ENCODE data around the gene CBLIF. TPM values are rescaled to one million over a fixed set of nuclear protein-coding genes. Genes with fewer than 3 reads are reported as not detected.
"Not testable (repeated sequence)": the region's sequence is repeated elsewhere in the genome, so short reads cannot be mapped to it uniquely, and the experiment has no call there.

Gene CBLIF
- total RNA-seq, 4 donors from 2014 or later, result not detected

- no peak overlapping the region for H3K4me3 ChIP-seq (ENCODE audit: low read depth, poor library complexity, severe bottlenecking)
- DNase-seq (ENCODE audit: low spot score in 2 of 2), result no peak
- 65 to 77% methylated on average over 4 of the region's 4 CpGs for WGBS, 2 donors
- intact Hi-C loops (cut with DNase I; ENCODE audit: low total_unique reads), result no loop called here
- no peak for TF ChIP-seq POLR2A (IDR thresholded peaks at IDR 0.05)
- no peak for TF ChIP-seq CTCF (IDR thresholded peaks at IDR 0.05)
Observed at GRCh38 chr11:59818572-59818971, 26.7 kb downstream of the CBLIF start.

- DNase-seq (ENCODE audit: low spot score in 2 of 2); intact Hi-C loops (cut with DNase I; ENCODE audit: low total_unique reads); H3K4me3 ChIP-seq (ENCODE audit: low read depth, poor library complexity, severe bottlenecking): not testable (repeated sequence)
- WGBS, 2 donors, result 67 to 75% methylated on average over 1 of the region's 1 CpG
Observed at GRCh38 chr11:59816434-59816833, 28.9 kb downstream of the CBLIF start.

GRCh38 chr11:59815754-59816153 lies 29.5 kb downstream of the CBLIF start:
- no peak overlapping the region for H3K4me3 ChIP-seq (ENCODE audit: low read depth, poor library complexity, severe bottlenecking)
- DNase-seq (ENCODE audit: low spot score in 2 of 2), result no peak
- intact Hi-C loops (cut with DNase I; ENCODE audit: low total_unique reads), result no loop called here
- no peak for TF ChIP-seq POLR2A (IDR thresholded peaks at IDR 0.05)
- 79 to 86% methylated on average over 1 of the region's 1 CpG for WGBS, 2 donors

GRCh38 chr11:59814021-59814420 lies 31.3 kb downstream of the CBLIF start:
- WGBS, 2 donors, result 62 to 64% methylated on average over 1 of the region's 1 CpG
- no peak for DNase-seq (ENCODE audit: low spot score in 2 of 2)
- TF ChIP-seq CTCF (IDR thresholded peaks at IDR 0.05) (no peak), POLR2A (IDR thresholded peaks at IDR 0.05) (no peak)
- no peak overlapping the region for H3K4me3 ChIP-seq (ENCODE audit: low read depth, poor library complexity, severe bottlenecking)
- intact Hi-C loops (cut with DNase I; ENCODE audit: low total_unique reads), result loop anchor here (5.0 kb wide), 1 partner anchor 1127 kb away; no protein-coding TSS in a partner anchor

GRCh38 chr11:59813364-59813763 lies 31.9 kb downstream of the CBLIF start:
- TF ChIP-seq POLR2A (IDR thresholded peaks at IDR 0.05) (no peak), CTCF (IDR thresholded peaks at IDR 0.05) (no peak)
- intact Hi-C loops (cut with DNase I; ENCODE audit: low total_unique reads), result loop anchor here (5.0 kb wide), 1 partner anchor 1126 kb away; no protein-coding TSS in a partner anchor
- no peak for DNase-seq (ENCODE audit: low spot score in 2 of 2)
- 92 to 95% methylated on average over 1 of the region's 1 CpG for WGBS, 2 donors
- H3K4me3 ChIP-seq (ENCODE audit: low read depth, poor library complexity, severe bottlenecking), result no peak overlapping the region

GRCh38 chr11:59812220-59812619 lies 33.1 kb downstream of the CBLIF start:
- intact Hi-C loops (cut with DNase I; ENCODE audit: low total_unique reads), result loop anchor here (5.0 kb wide), 1 partner anchor 1125 kb away; no protein-coding TSS in a partner anchor
- 89 to 94% methylated on average over 2 of the region's 2 CpGs for WGBS, 2 donors
- no peak for DNase-seq (ENCODE audit: low spot score in 2 of 2)
- no peak overlapping the region for H3K4me3 ChIP-seq (ENCODE audit: low read depth, poor library complexity, severe bottlenecking)
- no peak for TF ChIP-seq CTCF (IDR thresholded peaks at IDR 0.05)

- DNase-seq (ENCODE audit: low spot score in 2 of 2), result no peak
- TF ChIP-seq CTCF (IDR thresholded peaks at IDR 0.05) (no peak), POLR2A (IDR thresholded peaks at IDR 0.05) (no peak)
- intact Hi-C loops (cut with DNase I; ENCODE audit: low total_unique reads), result loop anchor here (5.0 kb wide), 1 partner anchor 1124 kb away; no protein-coding TSS in a partner anchor
- H3K4me3 ChIP-seq (ENCODE audit: low read depth, poor library complexity, severe bottlenecking), result no peak overlapping the region
- 10 to 13% methylated on average over 8 of the region's 8 CpGs for WGBS, 2 donors
Observed at GRCh38 chr11:59810911-59811259, 34.4 kb downstream of the CBLIF start.
